Natural killer cell (primary cell): ENCODE results near the gene ANXA8L1. TPM values are rescaled to one million over a fixed set of nuclear protein-coding genes. Genes with fewer than 3 reads are reported as not detected.
"Not testable (repeated sequence)": the region's sequence is repeated elsewhere in the genome, so short reads cannot be mapped to it uniquely, and the experiment has no call there.

Source experiments
- ATAC-seq, 3 donors: fragments of 150-1000 bp in 2 of 3; fragments of 200-7000 bp in 1 of 3; cut with Tn5 transposase; 1 replicate in 1 of 3; 2 replicates in 2 of 3; pipeline ENCODE4 v1.10.0; 2021; ENCODE audit warnings: mild to moderate bottlenecking in 2 of 3, moderate library complexity in 2 of 3
- DNase-seq, 2 donors: peaks; one replicate each; pipeline versions ENCODE4 v3.0.0 to v3.0.0-alpha.2; 2013 to 2021; ENCODE audit warnings: mixed read lengths in 1 of 2
- H3K27ac ChIP-seq: one replicate; pipeline ENCODE4 v1.5.1; 2013; ENCODE audit warnings: mild to moderate bottlenecking, low read length
- H3K27me3 ChIP-seq: one replicate; pipeline ENCODE4 v1.6.1; 2013; ENCODE audit warnings: low read length; ENCODE audit not compliant: control insufficient read depth, insufficient read depth
- H3K36me3 ChIP-seq: one replicate; pipeline ENCODE4 v1.6.1; 2013; ENCODE audit warnings: low read length; ENCODE audit not compliant: control insufficient read depth, insufficient read depth
- H3K4me1 ChIP-seq: one replicate; pipeline ENCODE4 v1.6.1; 2013; ENCODE audit warnings: low read length; ENCODE audit not compliant: control insufficient read depth, insufficient read depth
- H3K4me3 ChIP-seq: one replicate; pipeline ENCODE4 v1.5.1; 2013; ENCODE audit warnings: low read length
- H3K9me3 ChIP-seq: one replicate; pipeline ENCODE4 v1.6.1; 2013; ENCODE audit warnings: low read length; ENCODE audit not compliant: control insufficient read depth, insufficient read depth
- H3K27ac Mint-ChIP-seq, 2 donors: one replicate each; pipeline ENCODE4 v1.8.0; 2022; ENCODE audit warnings: mild to moderate bottlenecking in 2 of 2, mixed read lengths in 2 of 2, moderate library complexity in 1 of 2
- H3K27me3 Mint-ChIP-seq, 2 donors: one replicate each; pipeline ENCODE4 v1.8.0; 2022; ENCODE audit warnings: low read depth in 2 of 2, mixed read lengths in 2 of 2
- H3K36me3 Mint-ChIP-seq: one replicate; pipeline ENCODE4 v1.8.0; 2022; ENCODE audit warnings: mixed read lengths
- H3K4me1 Mint-ChIP-seq, 2 donors: one replicate each; pipeline ENCODE4 v1.8.0; 2022; ENCODE audit warnings: mixed read lengths in 2 of 2
- H3K4me3 Mint-ChIP-seq: one replicate; pipeline ENCODE4 v1.8.0; 2022; ENCODE audit warnings: mild to moderate bottlenecking, moderate library complexity, mixed read lengths
- H3K9me3 Mint-ChIP-seq, 2 donors: one replicate each; pipeline ENCODE4 v1.8.0; 2022; ENCODE audit warnings: mixed read lengths in 2 of 2
- CTCF ChIP-seq: fragments of 200-600 bp; IDR thresholded peaks from one replicate; pipeline ENCODE4 v1.8.0; 2022; ENCODE audit warnings: antibody characterized with exemption
- WGBS: methylation state at CpG from one replicate; pipeline ENCODE4 v1.1.7; 2013; ENCODE audit warnings: missing lambda C conversion rate; ENCODE audit not compliant: insufficient coverage; 5-methylcytosine and 5-hydroxymethylcytosine counted together
- intact Hi-C: fragments of 100-400 bp; cut with micrococcal nuclease; formaldehyde crosslinking; loops from one replicate; pipeline ENCODE4 v1.14.2; 2022
- total RNA-seq, 4 donors: library from RNA; stranded (reverse); fragments of 120-200 nt in 1 of 4; gene quantifications; one replicate each; pipeline versions ENCODE4 v1.2.3 to v1.2.4, GENCODE V29; 2013 to 2022

The ANXA8L1 gene
- total RNA-seq, 3 donors from 2014 or later (not counting 1 experiment from before 2014, with no cell fraction given): not detected

DNA sequence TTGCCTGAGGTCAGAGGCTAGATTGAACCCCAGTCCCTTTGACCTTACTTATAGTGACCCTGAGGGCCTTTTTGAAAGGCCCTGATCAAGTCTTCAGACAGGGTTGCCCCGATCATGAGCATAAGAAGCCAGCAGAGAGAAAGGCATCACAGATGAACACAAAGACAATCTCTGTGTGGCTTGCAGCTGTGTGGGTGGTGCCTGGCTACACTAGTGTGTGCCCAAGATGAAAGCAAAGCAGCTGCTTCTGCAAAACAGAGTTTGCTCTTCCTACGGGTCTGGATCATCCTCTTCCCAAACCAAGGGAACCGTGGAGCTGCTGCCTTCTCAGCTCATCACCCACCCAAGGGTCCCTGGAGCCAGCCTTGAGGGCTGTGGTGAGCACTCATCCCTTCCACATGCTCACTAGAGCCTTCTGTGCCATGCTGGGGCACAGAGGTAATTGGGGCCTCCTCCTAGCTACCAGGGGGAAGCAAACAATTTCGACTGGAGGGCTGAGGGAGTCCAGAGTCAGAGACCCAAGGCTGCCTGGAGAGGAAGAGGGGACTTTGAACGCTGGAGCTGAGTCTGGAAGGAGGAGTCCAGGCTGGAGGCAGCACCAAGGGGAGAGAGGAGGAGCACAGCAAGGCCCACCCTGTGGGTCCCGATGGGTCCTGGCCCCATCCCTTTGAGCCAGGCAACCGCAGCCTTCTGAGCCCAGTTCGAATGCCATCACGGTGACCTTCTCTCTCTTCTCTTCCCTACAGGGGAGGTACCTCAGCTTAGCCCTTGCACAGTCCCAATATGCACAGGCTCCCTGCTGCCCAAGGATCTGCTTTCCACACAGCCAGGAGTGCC is 46.5 kb upstream of the ANXA8L1 start:
- H3K36me3 Mint-ChIP-seq: no peaks in the 10 kb centered on the region
- Histone ChIP-seq H3K4me1 (no peaks in the 10 kb centered on the region), H3K9me3 (no peaks in the 10 kb centered on the region), H3K27ac (no peak overlapping the region), H3K36me3 (no peaks in the 10 kb centered on the region), H3K4me3 (no peak overlapping the region), H3K27me3 (no peaks in the 10 kb centered on the region)
- no peak overlapping the region for H3K27ac Mint-ChIP-seq
- no peak for TF ChIP-seq CTCF
- 80% methylated on average over 9 of the region's 9 CpGs for WGBS
- peaks cover 0 to 5% of the 10 kb centered on the region in 2 donors for H3K4me1 Mint-ChIP-seq
- ATAC-seq (no peak), DNase-seq (no peak)
- intact Hi-C loops: no loop called here
- H3K27me3 Mint-ChIP-seq: peaks cover 18% of the 10 kb centered on the region in 2 donors
- H3K4me3 Mint-ChIP-seq: no peak overlapping the region
- no peaks in the 10 kb centered on the region for H3K9me3 Mint-ChIP-seq

DNA sequence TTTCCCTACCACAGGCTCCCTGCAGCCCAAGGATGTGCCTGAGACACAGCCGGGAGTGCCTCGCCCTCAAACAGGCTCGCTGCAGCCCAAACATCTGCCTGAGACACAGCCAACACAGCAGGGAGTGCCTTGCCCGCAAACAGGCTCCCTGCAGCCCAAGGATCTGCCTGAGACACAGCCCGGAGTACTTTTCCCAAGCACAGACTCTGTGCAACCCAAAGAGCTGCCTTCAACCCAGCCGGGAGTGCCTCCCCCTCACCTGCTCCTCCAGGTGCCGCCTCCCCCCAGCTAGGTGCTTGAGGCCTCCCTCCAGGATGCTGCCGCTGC is 45.9 kb upstream of the ANXA8L1 start:
- TF ChIP-seq CTCF: no peak
- Histone ChIP-seq H3K27me3 (no peaks in the 10 kb centered on the region), H3K9me3 (no peaks in the 10 kb centered on the region), H3K4me1 (no peaks in the 10 kb centered on the region), H3K27ac (no peak overlapping the region), H3K36me3 (no peaks in the 10 kb centered on the region), H3K4me3 (no peak overlapping the region)
- Mint-ChIP-seq H3K4me3 (no peak overlapping the region), H3K36me3 (no peaks in the 10 kb centered on the region), H3K27me3 (peaks cover 18% of the 10 kb centered on the region in 2 donors), H3K9me3 (no peaks in the 10 kb centered on the region), H3K27ac (no peak overlapping the region), H3K4me1 (peaks cover 0 to 5% of the 10 kb centered on the region in 2 donors)
- intact Hi-C loops: no loop called here
- 89% methylated on average over 8 of the region's 8 CpGs for WGBS
- DNase-seq: no peak
- ATAC-seq: no peak

- DNase-seq (no peak), ATAC-seq (no peak)
- Mint-ChIP-seq H3K4me3 (no peak overlapping the region), H3K36me3 (no peaks in the 10 kb centered on the region), H3K9me3 (no peaks in the 10 kb centered on the region), H3K27ac (no peak overlapping the region), H3K27me3 (peaks cover 17 to 18% of the 10 kb centered on the region in 2 donors), H3K4me1 (peaks cover 0 to 5% of the 10 kb centered on the region in 2 donors)
- 68% methylated on average over 2 of the region's 3 CpGs for WGBS
- Histone ChIP-seq H3K36me3 (no peaks in the 10 kb centered on the region), H3K27me3 (no peaks in the 10 kb centered on the region), H3K9me3 (no peaks in the 10 kb centered on the region), H3K4me3 (no peak overlapping the region), H3K27ac (no peak overlapping the region), H3K4me1 (no peaks in the 10 kb centered on the region)
- TF ChIP-seq CTCF: no peak
- intact Hi-C loops: no loop called here
Observed at GRCh38 chr10:46330894-46331293, 44.7 kb upstream of the ANXA8L1 start.

- H3K9me3 ChIP-seq, intact Hi-C loops, H3K27me3 ChIP-seq, DNase-seq, ATAC-seq, H3K36me3 ChIP-seq, H3K4me3 Mint-ChIP-seq, H3K9me3 Mint-ChIP-seq, H3K27ac ChIP-seq, H3K4me3 ChIP-seq, H3K4me1 Mint-ChIP-seq, H3K27me3 Mint-ChIP-seq, H3K27ac Mint-ChIP-seq, H3K4me1 ChIP-seq, H3K36me3 Mint-ChIP-seq: not testable (repeated sequence)
- WGBS: 61% methylated on average over 2 of the region's 4 CpGs
Observed at GRCh38 chr10:46365484-46365883, 10.1 kb upstream of the ANXA8L1 start.

GRCh38 chr10:46367209-46367608 is 8.4 kb upstream of the ANXA8L1 start:
- H3K27me3 Mint-ChIP-seq, H3K27ac Mint-ChIP-seq, H3K4me3 ChIP-seq, intact Hi-C loops, H3K36me3 Mint-ChIP-seq, H3K9me3 ChIP-seq, ATAC-seq, H3K27ac ChIP-seq, H3K36me3 ChIP-seq, H3K4me3 Mint-ChIP-seq, H3K27me3 ChIP-seq, H3K9me3 Mint-ChIP-seq, DNase-seq, H3K4me1 Mint-ChIP-seq, H3K4me1 ChIP-seq: not testable (repeated sequence)
- WGBS: no CpG with 5 or more reads among the region's 5 CpGs

GRCh38 chr10:46367666-46368240 is 7.8 kb upstream of the ANXA8L1 start:
- 86% methylated on average over 4 of the region's 8 CpGs for WGBS
- intact Hi-C loops: not testable (repeated sequence)

More at GRCh38 chr10:46367666-46368240, 7.8 kb upstream of the ANXA8L1 start:
- not testable (repeated sequence) for DNase-seq, H3K27me3 ChIP-seq, H3K27me3 Mint-ChIP-seq, H3K4me1 ChIP-seq, H3K4me3 ChIP-seq, H3K9me3 ChIP-seq, H3K36me3 ChIP-seq, H3K27ac ChIP-seq, H3K9me3 Mint-ChIP-seq, H3K4me1 Mint-ChIP-seq, H3K27ac Mint-ChIP-seq, ATAC-seq, H3K36me3 Mint-ChIP-seq, H3K4me3 Mint-ChIP-seq
